NT2/D1 (cell line): ENCODE results near the gene SLC43A3.
"Not testable (repeated sequence)": the region's sequence is repeated elsewhere in the genome, so short reads cannot be mapped to it uniquely, and the experiment has no call there.

Experiments used
- SUZ12 ChIP-seq: IDR thresholded peaks from 2 replicates; pipeline ENCODE4 v1.6.1; 2011; ENCODE audit not compliant: insufficient read length, insufficient read depth; ENCODE audit errors: extremely low read depth
- ZNF274 ChIP-seq: IDR thresholded peaks from 2 replicates; pipeline ENCODE4 v1.6.1; 2011; ENCODE audit warnings: mild to moderate bottlenecking, low read depth, low read length

- not testable (repeated sequence) for TF ChIP-seq SUZ12, ZNF274
These were observed 18.1 kb upstream of the SLC43A3 start for GRCh38 chr11:57445122-57445394.
